Suprapubic skin (tissue), 4 donors: ENCODE data around the gene ZBTB20. TPM values are rescaled to one million over a fixed set of nuclear protein-coding genes. Genes with fewer than 3 reads are reported as not detected.

Experiments
- DNase-seq, 2 donors: peaks; one replicate each; pipeline ENCODE4 v3.0.0-alpha.2; 2019; ENCODE audit warnings: low spot score in 2 of 2
- H3K27ac ChIP-seq: fragments of 200-600 bp; sonication (generic); one replicate; pipeline ENCODE4 v1.5.1; 2019
- H3K27me3 ChIP-seq: fragments of 200-600 bp; sonication (generic); one replicate; pipeline ENCODE4 v1.5.1; 2019
- H3K36me3 ChIP-seq: fragments of 200-600 bp; sonication (generic); one replicate; pipeline ENCODE4 v1.5.1; 2019
- H3K4me1 ChIP-seq: fragments of 200-600 bp; sonication (generic); one replicate; pipeline ENCODE4 v1.5.1; 2019
- H3K4me3 ChIP-seq: fragments of 200-600 bp; sonication (generic); one replicate; pipeline ENCODE4 v1.5.1; 2019; ENCODE audit warnings: mild to moderate bottlenecking
- H3K9me3 ChIP-seq: fragments of 200-600 bp; sonication (generic); one replicate; pipeline ENCODE4 v1.5.1; 2019
- EP300 ChIP-seq: sonication (generic); formaldehyde crosslinking; IDR thresholded peaks from one replicate; pipeline ENCODE4 v1.6.1; 2017; ENCODE audit warnings: antibody characterized with exemption
- POLR2A ChIP-seq, 2 donors: fragments of 450-650 bp; IDR thresholded peaks; one replicate each; pipeline ENCODE4 v1.6.1; 2017; ENCODE audit warnings: antibody characterized with exemption in 2 of 2, mild to moderate bottlenecking in 2 of 2, moderate library complexity in 2 of 2
- POLR2AphosphoS5 ChIP-seq, 3 donors: sonication (generic); formaldehyde crosslinking; IDR thresholded peaks; one replicate each; pipeline ENCODE4 v1.6.1; 2017; ENCODE audit warnings: antibody characterized with exemption in 3 of 3
- WGBS: methylation state at CpG from one replicate; pipeline ENCODE4 v1.1.5; 2018; 5-methylcytosine and 5-hydroxymethylcytosine counted together
- total RNA-seq, 4 donors: library from RNA; depleted of rRNA; stranded (reverse); fragments of >200 nt; gene quantifications; one replicate each; pipeline ENCODE4 v1.1.0, GENCODE V29; 2016
- TF ChIP-seq, protein P1 (sequence below), 2 donors: fragments of 200-600 bp in 1 of 2; fragments of 450-650 bp in 1 of 2; sonication (generic) in 1 of 2; IDR thresholded peaks; one replicate each; pipeline ENCODE4 v1.5.1; 2016 to 2019; ENCODE audit warnings: antibody characterized with exemption in 2 of 2, mild to moderate bottlenecking in 1 of 2, moderate library complexity in 1 of 2

The ZBTB20 gene
- total RNA-seq, 4 donors from 2014 or later = 23.6 to 77.2 (median 39.4) TPM

DNA sequence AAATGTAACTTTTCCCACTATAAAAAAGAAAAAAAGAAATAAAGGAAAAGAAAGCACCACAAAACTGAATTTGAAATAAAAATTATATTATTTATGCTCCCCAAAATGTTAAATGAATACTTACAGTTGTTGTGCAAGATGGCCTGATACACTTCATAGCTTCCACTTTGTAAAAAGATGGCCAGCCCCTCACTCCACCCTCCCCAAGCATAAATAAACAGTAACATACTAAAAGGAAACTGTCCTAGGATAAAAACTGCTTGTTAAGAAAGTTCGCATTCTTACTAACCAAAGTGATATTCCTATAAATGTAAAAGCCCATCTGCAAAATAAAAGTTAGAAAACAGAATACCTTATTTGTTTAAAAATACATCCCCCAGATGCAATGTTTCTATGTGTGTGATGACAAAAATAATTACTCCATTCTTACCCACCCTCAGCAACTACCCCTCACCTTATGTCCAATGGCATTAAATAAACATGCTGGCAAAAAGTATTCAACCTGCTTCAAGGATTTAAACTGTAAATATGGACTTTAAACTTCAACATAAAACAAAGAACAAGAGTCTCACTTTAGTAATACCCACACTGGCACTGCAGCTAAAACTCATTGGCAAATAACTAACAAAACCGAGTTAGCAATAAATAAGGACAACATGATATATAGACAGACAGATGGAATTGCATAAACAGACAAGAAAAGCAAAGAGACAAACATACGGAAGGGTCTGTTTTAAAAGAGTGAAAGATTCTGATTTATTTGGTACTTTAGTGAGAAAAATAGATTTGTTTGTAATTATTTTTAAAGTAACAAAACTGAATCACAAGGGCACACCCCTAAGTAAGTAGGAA, 47.7 kb downstream of the ZBTB20 start:
- Histone ChIP-seq H3K27me3 (no peaks in the 10 kb centered on the region), H3K27ac (peak overlapping the region; percentile 68), H3K9me3 (no peaks in the 10 kb centered on the region), H3K4me3 (peak overlapping the region; percentile 41), H3K36me3 (no peaks in the 10 kb centered on the region), H3K4me1 (peaks cover 37% of the 10 kb centered on the region)
- no peak for DNase-seq
- 19% methylated on average over 3 of the region's 3 CpGs for WGBS
- no peak for TF ChIP-seq POLR2AphosphoS5 (IDR thresholded peaks at IDR 0.05)
- TF ChIP-seq, protein P1, sequence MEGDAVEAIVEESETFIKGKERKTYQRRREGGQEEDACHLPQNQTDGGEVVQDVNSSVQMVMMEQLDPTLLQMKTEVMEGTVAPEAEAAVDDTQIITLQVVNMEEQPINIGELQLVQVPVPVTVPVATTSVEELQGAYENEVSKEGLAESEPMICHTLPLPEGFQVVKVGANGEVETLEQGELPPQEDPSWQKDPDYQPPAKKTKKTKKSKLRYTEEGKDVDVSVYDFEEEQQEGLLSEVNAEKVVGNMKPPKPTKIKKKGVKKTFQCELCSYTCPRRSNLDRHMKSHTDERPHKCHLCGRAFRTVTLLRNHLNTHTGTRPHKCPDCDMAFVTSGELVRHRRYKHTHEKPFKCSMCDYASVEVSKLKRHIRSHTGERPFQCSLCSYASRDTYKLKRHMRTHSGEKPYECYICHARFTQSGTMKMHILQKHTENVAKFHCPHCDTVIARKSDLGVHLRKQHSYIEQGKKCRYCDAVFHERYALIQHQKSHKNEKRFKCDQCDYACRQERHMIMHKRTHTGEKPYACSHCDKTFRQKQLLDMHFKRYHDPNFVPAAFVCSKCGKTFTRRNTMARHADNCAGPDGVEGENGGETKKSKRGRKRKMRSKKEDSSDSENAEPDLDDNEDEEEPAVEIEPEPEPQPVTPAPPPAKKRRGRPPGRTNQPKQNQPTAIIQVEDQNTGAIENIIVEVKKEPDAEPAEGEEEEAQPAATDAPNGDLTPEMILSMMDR (IDR thresholded peaks at IDR 0.05) = no peak
- no peak for TF ChIP-seq EP300
- no peak for TF ChIP-seq POLR2A (IDR thresholded peaks at IDR 0.05)

GRCh38 chr3:115098354-115099073, 48.6 kb downstream of the ZBTB20 start:
- 88% methylated on average over 7 of the region's 7 CpGs for WGBS
- no peaks in the 10 kb centered on the region for H3K9me3 ChIP-seq
- peak overlapping the region; percentile 41 for H3K4me3 ChIP-seq
- H3K4me1 ChIP-seq = peaks cover 37% of the 10 kb centered on the region
- no peaks in the 10 kb centered on the region for H3K36me3 ChIP-seq
- peak overlapping the region; percentile 28 for H3K27ac ChIP-seq
- H3K27me3 ChIP-seq = no peaks in the 10 kb centered on the region
- no peak for TF ChIP-seq EP300
- TF ChIP-seq, protein P1 (IDR thresholded peaks at IDR 0.05) = no peak
- no peak for TF ChIP-seq POLR2AphosphoS5 (IDR thresholded peaks at IDR 0.05)
- no peak for TF ChIP-seq POLR2A (IDR thresholded peaks at IDR 0.05)
- no peak for DNase-seq

DNA sequence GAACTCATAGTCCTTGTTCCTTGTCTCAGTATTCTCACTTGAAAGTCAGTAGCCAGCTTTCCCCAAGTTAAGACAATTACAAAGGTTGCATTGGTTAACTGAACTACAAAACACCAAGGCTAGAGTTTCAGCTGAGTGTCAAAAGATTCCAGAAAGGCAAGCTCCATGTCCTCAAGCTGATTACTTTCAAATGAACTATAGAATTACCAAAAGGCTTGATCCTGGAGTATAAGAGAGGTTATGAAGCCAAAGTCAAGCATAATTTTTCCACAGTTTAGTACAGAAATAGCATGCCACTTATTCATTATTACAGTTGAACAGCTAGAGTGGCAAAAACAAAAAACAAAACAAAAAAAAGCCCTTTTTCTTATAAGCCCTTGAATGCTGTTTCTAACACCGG, 51.9 kb downstream of the ZBTB20 start:
- no peak for DNase-seq
- H3K9me3 ChIP-seq = no peaks in the 10 kb centered on the region
- H3K4me3 ChIP-seq = no peak overlapping the region
- H3K27ac ChIP-seq = no peak overlapping the region
- no peaks in the 10 kb centered on the region for H3K27me3 ChIP-seq
- WGBS = 58% methylated on average over 1 of the region's 1 CpG
- no peak for TF ChIP-seq EP300
- TF ChIP-seq, protein P1 (IDR thresholded peaks at IDR 0.05) = no peak
- TF ChIP-seq POLR2AphosphoS5 (IDR thresholded peaks at IDR 0.05) = no peak
- TF ChIP-seq POLR2A (IDR thresholded peaks at IDR 0.05) = no peak
- H3K36me3 ChIP-seq = no peaks in the 10 kb centered on the region
- peaks cover 34% of the 10 kb centered on the region for H3K4me1 ChIP-seq

GRCh38 chr3:115092220-115092791, 54.8 kb downstream of the ZBTB20 start:
- Histone ChIP-seq H3K9me3 (no peaks in the 10 kb centered on the region), H3K27ac (no peak overlapping the region), H3K4me3 (no peak overlapping the region), H3K4me1 (peaks cover 21% of the 10 kb centered on the region), H3K36me3 (no peaks in the 10 kb centered on the region), H3K27me3 (no peaks in the 10 kb centered on the region)
- 19% methylated on average over 4 of the region's 4 CpGs for WGBS
- DNase-seq = peak; percentile 76 to 81
- TF ChIP-seq, protein P1 (IDR thresholded peaks at IDR 0.05) = peak; percentile 31 to 63
- no peak for TF ChIP-seq POLR2A (IDR thresholded peaks at IDR 0.05)

GRCh38 chr3:115090712-115091111, 56.4 kb downstream of the ZBTB20 start:
- Histone ChIP-seq H3K9me3 (no peaks in the 10 kb centered on the region), H3K36me3 (no peaks in the 10 kb centered on the region), H3K4me3 (no peak overlapping the region), H3K27me3 (no peaks in the 10 kb centered on the region), H3K4me1 (peaks cover 20% of the 10 kb centered on the region), H3K27ac (no peak overlapping the region)
- TF ChIP-seq EP300 (no peak), POLR2AphosphoS5 (IDR thresholded peaks at IDR 0.05) (no peak), POLR2A (IDR thresholded peaks at IDR 0.05) (no peak)
- TF ChIP-seq, protein P1 (IDR thresholded peaks at IDR 0.05) = no peak
- WGBS = 90% methylated on average over 1 of the region's 1 CpG
- DNase-seq = no peak
